Progenitor cell of endocrine pancreas (in vitro differentiated cells): Measurements from ENCODE around the gene PLEKHM3. TPM values are rescaled to one million over a fixed set of nuclear protein-coding genes. Genes with fewer than 3 reads are reported as not detected.

Experiments
- DNase-seq: peaks from one replicate; pipeline ENCODE4 v3.0.0; 2021; ENCODE audit warnings: low spot score; ENCODE audit not compliant: unreplicated experiment
- H3K27ac Mint-ChIP-seq: 2 replicates; pipeline ENCODE4 v1.8.0; 2021; ENCODE audit warnings: mild to moderate bottlenecking, moderate library complexity, mixed read lengths
- H3K27me3 Mint-ChIP-seq: 2 replicates; pipeline ENCODE4 v1.8.0; 2021; ENCODE audit warnings: mixed read lengths
- H3K36me3 Mint-ChIP-seq: 2 replicates; pipeline ENCODE4 v1.8.0; 2022; ENCODE audit warnings: mixed read lengths; ENCODE audit not compliant: insufficient read depth
- H3K4me1 Mint-ChIP-seq: 2 replicates; pipeline ENCODE4 v1.8.0; 2021; ENCODE audit warnings: low read depth, mixed read lengths
- H3K4me3 Mint-ChIP-seq: 2 replicates; pipeline ENCODE4 v1.8.0; 2021; ENCODE audit warnings: low read depth, mild to moderate bottlenecking, moderate library complexity, mixed read lengths
- H3K9me3 Mint-ChIP-seq: 2 replicates; pipeline ENCODE4 v1.8.0; 2021; ENCODE audit warnings: low read depth, mixed read lengths
- total RNA-seq: library from RNA; stranded (reverse); gene quantifications from 2 replicates; pipeline ENCODE4 v1.2.1, GENCODE V29; 2021
- TF ChIP-seq, protein P1 (sequence below): fragments of 200-600 bp; sonication (generic); IDR thresholded peaks from one replicate; pipeline ENCODE4 v1.5.0; 2021; ENCODE audit warnings: antibody characterized with exemption, mild to moderate bottlenecking; ENCODE audit not compliant: unreplicated experiment

The PLEKHM3 gene
- total RNA-seq, 1 donor from 2014 or later: 19.2 TPM

GRCh38 chr2:207805566-207806226 lies 219.6 kb downstream of the PLEKHM3 start:
- TF ChIP-seq, protein P1, sequence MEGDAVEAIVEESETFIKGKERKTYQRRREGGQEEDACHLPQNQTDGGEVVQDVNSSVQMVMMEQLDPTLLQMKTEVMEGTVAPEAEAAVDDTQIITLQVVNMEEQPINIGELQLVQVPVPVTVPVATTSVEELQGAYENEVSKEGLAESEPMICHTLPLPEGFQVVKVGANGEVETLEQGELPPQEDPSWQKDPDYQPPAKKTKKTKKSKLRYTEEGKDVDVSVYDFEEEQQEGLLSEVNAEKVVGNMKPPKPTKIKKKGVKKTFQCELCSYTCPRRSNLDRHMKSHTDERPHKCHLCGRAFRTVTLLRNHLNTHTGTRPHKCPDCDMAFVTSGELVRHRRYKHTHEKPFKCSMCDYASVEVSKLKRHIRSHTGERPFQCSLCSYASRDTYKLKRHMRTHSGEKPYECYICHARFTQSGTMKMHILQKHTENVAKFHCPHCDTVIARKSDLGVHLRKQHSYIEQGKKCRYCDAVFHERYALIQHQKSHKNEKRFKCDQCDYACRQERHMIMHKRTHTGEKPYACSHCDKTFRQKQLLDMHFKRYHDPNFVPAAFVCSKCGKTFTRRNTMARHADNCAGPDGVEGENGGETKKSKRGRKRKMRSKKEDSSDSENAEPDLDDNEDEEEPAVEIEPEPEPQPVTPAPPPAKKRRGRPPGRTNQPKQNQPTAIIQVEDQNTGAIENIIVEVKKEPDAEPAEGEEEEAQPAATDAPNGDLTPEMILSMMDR: no peak
- no peak for DNase-seq
- Mint-ChIP-seq H3K4me3 (no peak overlapping the region), H3K9me3 (no peaks in the 10 kb centered on the region), H3K27ac (no peak overlapping the region), H3K36me3 (no peaks in the 10 kb centered on the region), H3K4me1 (peaks cover 33% of the 10 kb centered on the region), H3K27me3 (no peaks in the 10 kb centered on the region)

DNA sequence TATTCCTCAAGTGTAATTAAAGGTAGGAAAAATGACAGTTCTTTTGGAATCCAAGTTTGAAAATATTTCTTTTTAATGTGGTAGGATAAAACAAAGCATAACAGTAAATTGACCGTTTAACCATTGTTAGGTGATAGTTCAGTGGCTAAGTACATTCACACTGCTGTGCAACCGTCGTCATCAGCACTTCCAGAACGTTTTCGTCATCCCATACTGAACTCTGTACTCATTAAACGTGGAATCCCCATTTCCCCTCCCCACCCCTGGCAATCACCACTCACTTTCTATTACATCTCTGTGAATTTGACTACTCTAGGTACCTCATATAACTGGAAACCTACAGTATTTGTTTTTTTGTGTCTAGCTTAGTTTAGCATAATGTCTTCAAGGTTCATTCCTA lies 222.7 kb downstream of the PLEKHM3 start:
- Mint-ChIP-seq H3K4me3 (no peak overlapping the region), H3K27ac (no peak overlapping the region), H3K4me1 (peaks cover 35% of the 10 kb centered on the region), H3K9me3 (no peaks in the 10 kb centered on the region), H3K27me3 (no peaks in the 10 kb centered on the region), H3K36me3 (no peaks in the 10 kb centered on the region)
- TF ChIP-seq, protein P1: no peak
- no peak for DNase-seq

DNA sequence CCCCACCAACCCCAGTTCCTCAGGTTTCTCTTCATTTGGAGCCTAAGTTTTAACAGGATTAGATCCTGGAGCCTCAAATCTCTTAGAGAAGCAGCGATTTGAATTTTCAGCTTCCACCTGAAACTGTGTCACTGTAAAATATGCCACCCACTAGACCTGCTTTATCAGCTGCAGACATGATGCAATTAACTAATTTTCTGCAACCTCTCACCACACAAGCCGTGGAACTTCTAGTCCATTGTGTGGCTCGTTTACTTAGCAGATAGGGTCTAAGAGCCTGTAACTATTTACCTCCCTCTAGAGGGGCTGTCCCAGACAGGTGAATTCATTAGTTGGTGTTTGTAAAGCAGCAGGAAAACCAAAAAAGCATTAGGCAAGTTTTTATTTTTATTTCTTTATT lies 224.1 kb downstream of the PLEKHM3 start:
- Mint-ChIP-seq H3K4me1 (peaks cover 45% of the 10 kb centered on the region), H3K27me3 (no peaks in the 10 kb centered on the region), H3K36me3 (no peaks in the 10 kb centered on the region), H3K27ac (peak overlapping the region; percentile 34), H3K9me3 (no peaks in the 10 kb centered on the region), H3K4me3 (no peak overlapping the region)
- no peak for DNase-seq
- TF ChIP-seq, protein P1: no peak

GRCh38 chr2:207796585-207797350 lies 228.6 kb downstream of the PLEKHM3 start:
- peak; percentile 56 for DNase-seq
- H3K4me3 Mint-ChIP-seq: peak overlapping the region; percentile 52

DNA sequence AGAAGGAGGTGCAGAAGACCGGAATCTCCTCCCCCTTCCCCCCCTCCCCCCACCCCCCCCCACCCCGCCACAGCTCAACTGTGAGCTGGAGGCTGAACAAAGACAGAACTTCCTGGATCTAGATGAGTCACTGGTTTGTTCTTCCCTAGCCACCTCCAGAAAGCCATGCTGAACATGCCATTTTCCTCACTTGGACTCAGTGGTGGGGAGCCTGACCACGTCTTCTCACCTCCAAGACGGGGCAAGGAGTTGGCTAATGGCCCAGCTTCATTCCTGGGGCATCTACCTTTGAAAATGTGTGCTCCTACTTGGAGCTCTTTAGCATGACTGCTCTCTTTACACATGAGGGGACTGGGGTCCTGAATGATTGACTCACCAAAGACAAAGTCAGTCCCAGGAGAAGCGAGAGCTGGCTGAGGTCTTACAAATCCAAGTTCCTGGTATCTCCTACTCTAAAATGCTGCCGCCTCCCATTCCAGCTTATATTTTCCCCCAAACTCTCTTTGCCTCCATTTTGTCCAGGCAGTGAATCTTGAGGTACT lies 233.0 kb downstream of the PLEKHM3 start:
- TF ChIP-seq, protein P1: no peak
- Mint-ChIP-seq H3K4me1 (peaks cover 31% of the 10 kb centered on the region), H3K27ac (peak overlapping the region; percentile 87), H3K4me3 (no peak overlapping the region), H3K27me3 (no peaks in the 10 kb centered on the region), H3K36me3 (no peaks in the 10 kb centered on the region), H3K9me3 (no peaks in the 10 kb centered on the region)
- no peak for DNase-seq

More at GRCh38 chr2:207796585-207797350, 228.6 kb downstream of the PLEKHM3 start:
- Mint-ChIP-seq H3K4me1 (peaks cover 37% of the 10 kb centered on the region), H3K27me3 (no peaks in the 10 kb centered on the region), H3K27ac (peak overlapping the region; percentile 99), H3K9me3 (no peaks in the 10 kb centered on the region), H3K36me3 (no peaks in the 10 kb centered on the region)
- TF ChIP-seq, protein P1: no peak
